Activated B cell treated with CpG ODN at 0.5 μM for 24 hours (primary cell): Measurements from ENCODE around the gene ADAD2. TPM values are rescaled to one million over a fixed set of nuclear protein-coding genes. Genes with fewer than 3 reads are reported as not detected.
"Not testable (repeated sequence)": the region's sequence is repeated elsewhere in the genome, so short reads cannot be mapped to it uniquely, and the experiment has no call there.

ENCODE experiments used
- ATAC-seq: fragments of 200-7000 bp; cut with Tn5 transposase; one replicate; pipeline ENCODE4 v1.10.0; 2021; ENCODE audit warnings: low read depth, mild to moderate bottlenecking, moderate library complexity
- CTCF ChIA-PET: fragments of 350-600 bp; sonication (Branson Sonifier 250); formaldehyde crosslinking; loops from one replicate; lab custom pipeline; 2021; ENCODE audit warnings: antibody characterized with exemption; lab: Charles Lee
- POLR2A ChIA-PET: fragments of 350-600 bp; sonication (Branson Sonifier 250); formaldehyde crosslinking; loops from one replicate; lab custom pipeline; 2021; ENCODE audit warnings: antibody characterized with exemption; lab: Charles Lee
- DNase-seq: peaks from one replicate; pipeline ENCODE4 v3.0.0; 2022
- H3K27ac Mint-ChIP-seq: one replicate; pipeline ENCODE4 v1.8.0; 2020; ENCODE audit warnings: mixed read lengths
- H3K27me3 Mint-ChIP-seq: one replicate; pipeline ENCODE4 v1.8.0; 2021; ENCODE audit warnings: mixed read lengths
- H3K36me3 Mint-ChIP-seq: one replicate; pipeline ENCODE4 v1.8.0; 2021; ENCODE audit warnings: low read depth, mixed read lengths
- H3K4me1 Mint-ChIP-seq: one replicate; pipeline ENCODE4 v1.8.0; 2021; ENCODE audit warnings: mixed read lengths
- H3K4me3 Mint-ChIP-seq: one replicate; pipeline ENCODE4 v1.8.0; 2020; ENCODE audit warnings: mild to moderate bottlenecking, mixed read lengths
- H3K9me3 Mint-ChIP-seq: one replicate; pipeline ENCODE4 v1.8.0; 2020; ENCODE audit warnings: mixed read lengths
- CTCF ChIP-seq: fragments of 200-600 bp; IDR thresholded peaks from one replicate; pipeline ENCODE4 v1.8.0; 2022; ENCODE audit warnings: antibody characterized with exemption, mild to moderate bottlenecking
- intact Hi-C: fragments of 100-400 bp; cut with micrococcal nuclease; formaldehyde crosslinking; loops from one replicate; pipeline ENCODE4 v1.15.1; 2024
- total RNA-seq: library from RNA; stranded (reverse); gene quantifications from 2 replicates; pipeline ENCODE4 v1.2.3, GENCODE V29; 2022

ADAD2 gene
- total RNA-seq, 1 donor from 2014 or later = not detected

- H3K4me3 Mint-ChIP-seq = no peak overlapping the region
- no peak for DNase-seq
- H3K9me3 Mint-ChIP-seq = no peaks in the 10 kb centered on the region
- intact Hi-C loops = no loop called here
- H3K27me3 Mint-ChIP-seq = no peaks in the 10 kb centered on the region
- no peaks in the 10 kb centered on the region for H3K36me3 Mint-ChIP-seq
- TF ChIP-seq CTCF = no peak
- ATAC-seq = no peak
- no peak overlapping the region for H3K27ac Mint-ChIP-seq
- ChIA-PET POLR2A (no interaction called here), CTCF (no interaction called here)
- peaks cover 12% of the 10 kb centered on the region for H3K4me1 Mint-ChIP-seq
Measured at GRCh38 chr16:84197466-84198128, 6.6 kb downstream of the ADAD2 start.

DNA sequence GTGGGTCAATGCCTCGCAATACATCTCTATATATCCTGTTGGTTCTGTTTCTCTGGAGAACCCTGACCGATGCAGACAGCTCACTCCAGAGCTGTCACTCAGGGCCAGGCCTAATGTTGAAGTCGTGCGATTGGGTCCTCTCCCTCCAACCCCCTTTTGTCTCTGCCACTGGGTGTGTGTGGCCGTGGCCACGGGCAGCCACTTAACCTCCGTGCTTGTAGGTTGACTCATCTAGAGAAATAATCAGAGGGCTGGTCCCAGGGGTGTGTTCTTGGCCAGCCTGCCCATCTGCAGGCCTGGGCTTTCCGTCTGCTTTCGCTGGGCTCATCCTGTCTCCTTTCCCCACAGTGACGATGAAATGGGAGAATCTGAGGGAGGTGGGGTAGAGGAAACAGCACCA lies 7.4 kb downstream of the ADAD2 start:
- POLR2A ChIA-PET = no interaction called here
- peaks cover 12% of the 10 kb centered on the region for H3K4me1 Mint-ChIP-seq

DNA sequence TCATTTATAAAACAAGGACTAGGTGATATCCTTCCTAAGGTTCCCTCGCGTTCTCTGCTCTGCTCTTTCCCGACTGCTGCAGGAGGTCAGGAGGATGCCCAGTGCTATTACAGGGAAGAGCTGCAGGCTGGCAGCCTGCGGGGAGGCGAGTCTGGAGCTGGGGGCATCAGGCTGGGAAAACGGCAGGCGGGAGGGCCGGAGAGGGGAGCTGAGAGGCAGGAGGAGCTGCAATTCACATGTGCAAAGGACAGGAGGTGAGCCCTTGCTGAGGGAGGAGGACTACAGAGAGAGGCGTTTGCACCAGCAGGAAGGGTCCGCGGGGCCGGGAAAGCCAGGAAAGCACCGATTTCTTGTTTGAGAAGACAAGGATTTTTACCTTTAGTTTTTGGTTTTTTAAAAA lies 8.1 kb downstream of the ADAD2 start:
- CTCF ChIA-PET = no interaction called here
- peaks cover 7% of the 10 kb centered on the region for H3K4me1 Mint-ChIP-seq

More for the DNA sequence above, 7.4 kb downstream of the ADAD2 start:
- no peak for TF ChIP-seq CTCF
- Mint-ChIP-seq H3K27ac (no peak overlapping the region), H3K4me3 (no peak overlapping the region), H3K36me3 (no peaks in the 10 kb centered on the region), H3K27me3 (no peaks in the 10 kb centered on the region), H3K9me3 (no peaks in the 10 kb centered on the region)
- no peak for ATAC-seq
- intact Hi-C loops = no loop called here
- CTCF ChIA-PET = no interaction called here
- DNase-seq = no peak

DNA sequence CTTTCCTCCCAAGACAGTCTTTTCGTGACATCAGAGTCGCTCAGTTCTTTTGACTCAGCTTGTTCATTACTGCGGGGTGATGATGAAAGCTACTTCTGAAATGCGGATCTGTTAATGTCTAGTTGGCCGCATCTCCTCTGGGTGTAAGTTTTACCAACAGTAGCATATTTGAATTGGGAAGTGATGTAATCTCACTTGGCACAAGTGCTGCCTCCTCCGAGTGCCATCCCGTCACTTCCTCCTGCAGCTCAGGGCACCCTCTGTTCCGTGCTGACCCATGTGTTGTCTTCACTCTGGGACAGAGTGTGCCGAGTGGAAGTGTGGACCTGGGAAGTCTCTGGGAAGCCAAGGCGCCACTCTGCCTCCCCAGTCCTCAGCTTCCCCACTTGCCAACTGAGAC lies 8.9 kb downstream of the ADAD2 start:
- ATAC-seq (no peak), DNase-seq (no peak)
- H3K36me3 Mint-ChIP-seq = no peaks in the 10 kb centered on the region
- no peak for TF ChIP-seq CTCF
- intact Hi-C loops = no loop called here
- no peak overlapping the region for H3K4me3 Mint-ChIP-seq
- no peaks in the 10 kb centered on the region for H3K9me3 Mint-ChIP-seq
- no peaks in the 10 kb centered on the region for H3K4me1 Mint-ChIP-seq
- ChIA-PET CTCF (no interaction called here), POLR2A (no interaction called here)
- no peak overlapping the region for H3K27ac Mint-ChIP-seq
- H3K27me3 Mint-ChIP-seq = no peaks in the 10 kb centered on the region

More for the DNA sequence above, 8.1 kb downstream of the ADAD2 start:
- no peak overlapping the region for H3K4me3 Mint-ChIP-seq
- H3K27me3 Mint-ChIP-seq = no peaks in the 10 kb centered on the region
- POLR2A ChIA-PET = no interaction called here
- DNase-seq (no peak), ATAC-seq (no peak)
- no peaks in the 10 kb centered on the region for H3K9me3 Mint-ChIP-seq
- TF ChIP-seq CTCF = no peak
- intact Hi-C loops = no loop called here
- no peaks in the 10 kb centered on the region for H3K36me3 Mint-ChIP-seq
- H3K27ac Mint-ChIP-seq = no peak overlapping the region

DNA sequence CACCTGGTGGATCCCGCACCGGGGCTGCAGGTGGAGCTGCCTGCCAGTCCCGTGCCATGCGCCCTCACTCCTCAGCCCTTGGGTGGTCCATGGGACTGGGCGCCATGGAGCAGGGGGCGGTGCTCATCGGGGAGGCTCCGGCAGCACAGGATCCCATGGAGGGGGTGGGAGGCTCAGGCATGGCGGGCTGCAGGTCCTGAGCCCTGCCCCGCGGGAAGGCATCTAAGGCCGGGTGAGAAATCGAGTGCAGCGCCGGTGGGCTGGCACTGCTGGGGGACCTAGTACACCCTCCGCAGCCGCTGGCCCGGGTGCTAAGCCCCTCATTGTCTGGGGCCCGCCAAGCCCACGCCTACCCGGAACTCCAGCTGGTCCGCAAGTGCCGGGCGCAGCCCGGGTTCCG lies 13.6 kb downstream of the ADAD2 start:
- CTCF ChIA-PET, H3K9me3 Mint-ChIP-seq, H3K27me3 Mint-ChIP-seq, H3K27ac Mint-ChIP-seq, H3K4me3 Mint-ChIP-seq, POLR2A ChIA-PET, DNase-seq, ATAC-seq, H3K36me3 Mint-ChIP-seq, intact Hi-C loops, H3K4me1 Mint-ChIP-seq: not testable (repeated sequence)

DNA sequence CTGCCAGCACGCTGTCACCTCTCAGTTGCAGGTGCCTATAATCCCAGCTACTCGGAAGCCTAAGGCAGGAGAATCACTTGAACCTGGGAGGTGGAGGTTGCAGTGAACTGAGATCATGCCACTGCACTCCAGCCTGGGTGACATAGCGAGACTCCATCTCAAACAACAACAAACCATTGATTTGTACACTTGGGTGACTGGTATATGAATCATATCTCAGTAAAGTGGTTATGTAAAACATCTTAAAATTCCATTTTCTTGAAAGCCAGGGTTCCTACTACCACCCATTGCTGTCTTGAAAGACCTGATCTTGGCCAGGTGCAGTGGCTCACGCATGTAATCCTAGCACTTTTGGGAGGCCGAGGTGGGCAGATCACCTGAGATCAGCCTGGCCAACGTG lies 14.2 kb downstream of the ADAD2 start:
- H3K36me3 Mint-ChIP-seq, intact Hi-C loops, H3K4me1 Mint-ChIP-seq, H3K9me3 Mint-ChIP-seq, H3K27me3 Mint-ChIP-seq, DNase-seq, H3K4me3 Mint-ChIP-seq, ATAC-seq, H3K27ac Mint-ChIP-seq, CTCF ChIA-PET, POLR2A ChIA-PET: not testable (repeated sequence)
